ENCODE data around the gene RASGRP3.

GRCh38 chr2:33494877-33495641, 18.6 kb downstream of the RASGRP3 start:
- TF ChIP-seq CTCF (IDR thresholded peaks at IDR 0.05) (no peak), ZFX (IDR thresholded peaks at IDR 0.05; ENCODE audit: borderline replicate concordance) (no peak)
